Vagina (tissue), 2 donors: Measurements from ENCODE around the gene COL26A1.

Experiments used
- POLR2AphosphoS5 ChIP-seq, 2 donors: sonication (generic); formaldehyde crosslinking; IDR thresholded peaks; one replicate each; pipeline ENCODE4 v1.9.0; 2017; ENCODE audit warnings: antibody characterized with exemption in 2 of 2, mild to moderate bottlenecking in 2 of 2, low read depth in 1 of 2; ENCODE audit not compliant: insufficient read depth in 1 of 2
- TF ChIP-seq, protein P1 (sequence below), 3 experiments: fragments of 450-650 bp in 2 of 3; fragments of 200-600 bp in 1 of 3; sonication (generic) in 1 of 3; IDR thresholded peaks; one replicate each; pipeline ENCODE4 v1.5.1; 2017 to 2019; ENCODE audit warnings: antibody characterized with exemption in 3 of 3, mild to moderate bottlenecking in 2 of 3, moderate library complexity in 2 of 3

DNA sequence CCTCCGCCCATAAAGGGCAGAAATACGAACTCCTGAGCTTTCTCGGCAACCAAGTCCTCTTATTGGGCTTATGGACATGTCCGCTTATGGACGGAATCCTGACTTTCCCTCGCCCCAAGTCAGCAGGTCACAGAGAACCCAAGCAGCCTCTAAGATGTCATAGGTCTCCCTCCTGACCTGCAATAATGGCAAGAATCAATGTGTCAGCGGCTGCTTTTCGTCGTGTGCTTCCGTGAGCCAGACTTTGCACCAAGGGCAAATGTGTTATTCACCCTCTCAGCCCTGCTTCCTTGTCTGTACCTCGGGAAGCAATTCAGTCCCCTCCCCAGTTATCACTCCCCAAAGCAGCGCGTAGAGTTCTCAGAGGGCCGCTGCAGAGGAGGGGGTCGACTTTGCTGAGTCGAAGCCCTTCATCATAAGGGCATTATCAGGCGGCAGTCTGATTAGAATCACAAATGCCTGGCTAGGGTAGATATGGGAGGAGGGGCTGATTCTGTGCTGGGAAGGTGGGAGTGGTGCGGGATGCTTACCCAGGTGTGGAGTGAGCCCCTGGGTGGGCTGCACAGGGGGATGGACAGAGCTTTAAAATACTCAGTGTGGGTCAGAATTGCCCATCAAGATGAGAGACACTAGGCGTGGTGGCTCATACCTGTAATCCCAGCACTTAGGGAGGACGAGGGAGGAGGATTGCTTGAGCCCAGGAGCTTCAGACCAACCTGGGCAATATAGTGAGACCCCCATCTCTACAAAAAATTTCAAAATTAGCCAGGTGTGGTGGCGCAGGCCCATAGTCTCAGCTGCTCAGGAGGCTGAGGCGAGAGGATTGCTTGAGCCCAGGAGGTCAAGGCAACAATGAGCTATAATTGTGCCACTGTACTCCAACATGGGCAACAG is 36.0 kb downstream of the COL26A1 start:
- TF ChIP-seq, protein P1, sequence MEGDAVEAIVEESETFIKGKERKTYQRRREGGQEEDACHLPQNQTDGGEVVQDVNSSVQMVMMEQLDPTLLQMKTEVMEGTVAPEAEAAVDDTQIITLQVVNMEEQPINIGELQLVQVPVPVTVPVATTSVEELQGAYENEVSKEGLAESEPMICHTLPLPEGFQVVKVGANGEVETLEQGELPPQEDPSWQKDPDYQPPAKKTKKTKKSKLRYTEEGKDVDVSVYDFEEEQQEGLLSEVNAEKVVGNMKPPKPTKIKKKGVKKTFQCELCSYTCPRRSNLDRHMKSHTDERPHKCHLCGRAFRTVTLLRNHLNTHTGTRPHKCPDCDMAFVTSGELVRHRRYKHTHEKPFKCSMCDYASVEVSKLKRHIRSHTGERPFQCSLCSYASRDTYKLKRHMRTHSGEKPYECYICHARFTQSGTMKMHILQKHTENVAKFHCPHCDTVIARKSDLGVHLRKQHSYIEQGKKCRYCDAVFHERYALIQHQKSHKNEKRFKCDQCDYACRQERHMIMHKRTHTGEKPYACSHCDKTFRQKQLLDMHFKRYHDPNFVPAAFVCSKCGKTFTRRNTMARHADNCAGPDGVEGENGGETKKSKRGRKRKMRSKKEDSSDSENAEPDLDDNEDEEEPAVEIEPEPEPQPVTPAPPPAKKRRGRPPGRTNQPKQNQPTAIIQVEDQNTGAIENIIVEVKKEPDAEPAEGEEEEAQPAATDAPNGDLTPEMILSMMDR (IDR thresholded peaks at IDR 0.05) = no peak
- TF ChIP-seq POLR2AphosphoS5 (IDR thresholded peaks at IDR 0.05; ENCODE audit: insufficient read depth in 1 of 2, low read depth in 1 of 2) = no peak
